ENCODE results near the gene ATP13A2.

Gene ATP13A2

GRCh38 chr1:17028662-17029188 lies 17.0 kb upstream of the ATP13A2 start:
- Histone ChIP-seq H3K9me3 (ENCODE audit: control insufficient read depth, low read length) (no peaks in the 10 kb centered on the region), H3K4me1 (ENCODE audit: control insufficient read depth, insufficient read depth, low read length) (peaks cover 13% of the 10 kb centered on the region), H3K27me3 (replicated peaks; ENCODE audit: control insufficient read depth, insufficient read depth, low read length) (no peaks in the 10 kb centered on the region), H3K36me3 (ENCODE audit: control insufficient read depth, insufficient read depth, low read length, severe bottlenecking) (peaks cover 80% of the 10 kb centered on the region), H3K9ac (ENCODE audit: low read length) (no peak overlapping the region), H3K4me3 (ENCODE audit: low read length) (no peak overlapping the region)
- no peak for DNase-seq (ENCODE audit: low read depth)

GRCh38 chr1:17027900-17028299 lies 16.2 kb upstream of the ATP13A2 start:
- no peaks in the 10 kb centered on the region for H3K9me3 ChIP-seq (ENCODE audit: control insufficient read depth, low read length)
- no peaks in the 10 kb centered on the region for H3K27me3 ChIP-seq (replicated peaks; ENCODE audit: control insufficient read depth, insufficient read depth, low read length)
- no peak for DNase-seq (ENCODE audit: low read depth)
- H3K9ac ChIP-seq (ENCODE audit: low read length), result no peak overlapping the region
- H3K4me1 ChIP-seq (ENCODE audit: control insufficient read depth, insufficient read depth, low read length), result peaks cover 13% of the 10 kb centered on the region
- H3K4me3 ChIP-seq (ENCODE audit: low read length), result no peak overlapping the region
- peaks cover 81% of the 10 kb centered on the region for H3K36me3 ChIP-seq (ENCODE audit: control insufficient read depth, insufficient read depth, low read length, severe bottlenecking)

- H3K9me3 ChIP-seq (ENCODE audit: control insufficient read depth, low read length), result no peaks in the 10 kb centered on the region
- DNase-seq (ENCODE audit: low read depth), result no peak
These were observed 15.7 kb upstream of the ATP13A2 start for GRCh38 chr1:17027403-17027802.

GRCh38 chr1:17024721-17025120 lies 13.0 kb upstream of the ATP13A2 start:
- Histone ChIP-seq H3K4me1 (ENCODE audit: control insufficient read depth, insufficient read depth, low read length) (peaks cover 13% of the 10 kb centered on the region), H3K9me3 (ENCODE audit: control insufficient read depth, low read length) (no peaks in the 10 kb centered on the region), H3K27me3 (replicated peaks; ENCODE audit: control insufficient read depth, insufficient read depth, low read length) (no peaks in the 10 kb centered on the region), H3K36me3 (ENCODE audit: control insufficient read depth, insufficient read depth, low read length, severe bottlenecking) (peaks cover 89% of the 10 kb centered on the region), H3K9ac (ENCODE audit: low read length) (no peak overlapping the region), H3K4me3 (ENCODE audit: low read length) (no peak overlapping the region)
- no peak for DNase-seq (ENCODE audit: low read depth)

More at GRCh38 chr1:17027403-17027802, 15.7 kb upstream of the ATP13A2 start:
- H3K4me1 ChIP-seq (ENCODE audit: control insufficient read depth, insufficient read depth, low read length), result peaks cover 13% of the 10 kb centered on the region
- no peak overlapping the region for H3K9ac ChIP-seq (ENCODE audit: low read length)
- H3K27me3 ChIP-seq (replicated peaks; ENCODE audit: control insufficient read depth, insufficient read depth, low read length), result no peaks in the 10 kb centered on the region
- no peak overlapping the region for H3K4me3 ChIP-seq (ENCODE audit: low read length)
- H3K36me3 ChIP-seq (ENCODE audit: control insufficient read depth, insufficient read depth, low read length, severe bottlenecking), result peaks cover 81% of the 10 kb centered on the region

GRCh38 chr1:17023573-17023972 lies 11.8 kb upstream of the ATP13A2 start:
- H3K9me3 ChIP-seq (ENCODE audit: control insufficient read depth, low read length), result no peaks in the 10 kb centered on the region
- H3K36me3 ChIP-seq (ENCODE audit: control insufficient read depth, insufficient read depth, low read length, severe bottlenecking), result peaks cover 98% of the 10 kb centered on the region
- H3K27me3 ChIP-seq (replicated peaks; ENCODE audit: control insufficient read depth, insufficient read depth, low read length), result no peaks in the 10 kb centered on the region
- no peak overlapping the region for H3K4me3 ChIP-seq (ENCODE audit: low read length)
- peaks cover 13% of the 10 kb centered on the region for H3K4me1 ChIP-seq (ENCODE audit: control insufficient read depth, insufficient read depth, low read length)
- no peak overlapping the region for H3K9ac ChIP-seq (ENCODE audit: low read length)
- no peak for DNase-seq (ENCODE audit: low read depth)

GRCh38 chr1:17023102-17023501 lies 11.4 kb upstream of the ATP13A2 start:
- peaks cover 12% of the 10 kb centered on the region for H3K4me1 ChIP-seq (ENCODE audit: control insufficient read depth, insufficient read depth, low read length)
- no peak overlapping the region for H3K9ac ChIP-seq (ENCODE audit: low read length)
- no peaks in the 10 kb centered on the region for H3K27me3 ChIP-seq (replicated peaks; ENCODE audit: control insufficient read depth, insufficient read depth, low read length)
- DNase-seq (ENCODE audit: low read depth), result no peak
- peaks cover 99% of the 10 kb centered on the region for H3K36me3 ChIP-seq (ENCODE audit: control insufficient read depth, insufficient read depth, low read length, severe bottlenecking)
- H3K9me3 ChIP-seq (ENCODE audit: control insufficient read depth, low read length), result no peaks in the 10 kb centered on the region
- H3K4me3 ChIP-seq (ENCODE audit: low read length), result no peak overlapping the region

GRCh38 chr1:17021896-17022295 lies 10.2 kb upstream of the ATP13A2 start:
- DNase-seq (ENCODE audit: low read depth), result no peak
- Histone ChIP-seq H3K9ac (ENCODE audit: low read length) (no peak overlapping the region), H3K4me3 (ENCODE audit: low read length) (no peak overlapping the region), H3K9me3 (ENCODE audit: control insufficient read depth, low read length) (no peaks in the 10 kb centered on the region), H3K27me3 (replicated peaks; ENCODE audit: control insufficient read depth, insufficient read depth, low read length) (no peaks in the 10 kb centered on the region), H3K4me1 (ENCODE audit: control insufficient read depth, insufficient read depth, low read length) (no peaks in the 10 kb centered on the region), H3K36me3 (ENCODE audit: control insufficient read depth, insufficient read depth, low read length, severe bottlenecking) (peaks cover 94% of the 10 kb centered on the region)

- Histone ChIP-seq H3K4me1 (ENCODE audit: control insufficient read depth, insufficient read depth, low read length) (peaks cover 9% of the 10 kb centered on the region), H3K9ac (ENCODE audit: low read length) (no peak overlapping the region), H3K4me3 (ENCODE audit: low read length) (no peak overlapping the region), H3K9me3 (ENCODE audit: control insufficient read depth, low read length) (no peaks in the 10 kb centered on the region), H3K27me3 (replicated peaks; ENCODE audit: control insufficient read depth, insufficient read depth, low read length) (no peaks in the 10 kb centered on the region), H3K36me3 (ENCODE audit: control insufficient read depth, insufficient read depth, low read length, severe bottlenecking) (peaks cover 81% of the 10 kb centered on the region)
- DNase-seq (ENCODE audit: low read depth), result no peak
These were observed 8.8 kb upstream of the ATP13A2 start for GRCh38 chr1:17020502-17020901.

GRCh38 chr1:17018849-17019248 lies 7.1 kb upstream of the ATP13A2 start:
- no peak overlapping the region for H3K9ac ChIP-seq (ENCODE audit: low read length)
- H3K4me3 ChIP-seq (ENCODE audit: low read length), result no peak overlapping the region
- H3K27me3 ChIP-seq (replicated peaks; ENCODE audit: control insufficient read depth, insufficient read depth, low read length), result no peaks in the 10 kb centered on the region
- no peak for DNase-seq (ENCODE audit: low read depth)
- H3K36me3 ChIP-seq (ENCODE audit: control insufficient read depth, insufficient read depth, low read length, severe bottlenecking), result peaks cover 64% of the 10 kb centered on the region
- H3K9me3 ChIP-seq (ENCODE audit: control insufficient read depth, low read length), result no peaks in the 10 kb centered on the region
- H3K4me1 ChIP-seq (ENCODE audit: control insufficient read depth, insufficient read depth, low read length), result peaks cover 14% of the 10 kb centered on the region

- peaks cover 50% of the 10 kb centered on the region for H3K36me3 ChIP-seq (ENCODE audit: control insufficient read depth, insufficient read depth, low read length, severe bottlenecking)
- no peak overlapping the region for H3K9ac ChIP-seq (ENCODE audit: low read length)
- no peak overlapping the region for H3K4me3 ChIP-seq (ENCODE audit: low read length)
- no peaks in the 10 kb centered on the region for H3K27me3 ChIP-seq (replicated peaks; ENCODE audit: control insufficient read depth, insufficient read depth, low read length)
- H3K9me3 ChIP-seq (ENCODE audit: control insufficient read depth, low read length), result no peaks in the 10 kb centered on the region
- no peak for DNase-seq (ENCODE audit: low read depth)
- H3K4me1 ChIP-seq (ENCODE audit: control insufficient read depth, insufficient read depth, low read length), result peaks cover 15% of the 10 kb centered on the region
These were observed 5.7 kb upstream of the ATP13A2 start for GRCh38 chr1:17017435-17017834.

GRCh38 chr1:17016317-17016661 lies 4.6 kb upstream of the ATP13A2 start:
- peak; percentile 19 for DNase-seq (ENCODE audit: low read depth)
- H3K9ac ChIP-seq (ENCODE audit: low read length), result no peak overlapping the region
- H3K4me3 ChIP-seq (ENCODE audit: low read length), result no peak overlapping the region
- H3K4me1 ChIP-seq (ENCODE audit: control insufficient read depth, insufficient read depth, low read length), result peaks cover 21% of the 10 kb centered on the region
- peaks cover 38% of the 10 kb centered on the region for H3K36me3 ChIP-seq (ENCODE audit: control insufficient read depth, insufficient read depth, low read length, severe bottlenecking)
- H3K27me3 ChIP-seq (replicated peaks; ENCODE audit: control insufficient read depth, insufficient read depth, low read length), result no peaks in the 10 kb centered on the region
- H3K9me3 ChIP-seq (ENCODE audit: control insufficient read depth, low read length), result no peaks in the 10 kb centered on the region

Data from adipocyte (in vitro differentiated cells).